Kidney epithelial cell (primary cell): ENCODE results near the gene IMMP2L. TPM values are rescaled to one million over a fixed set of nuclear protein-coding genes. Genes with fewer than 3 reads are reported as not detected.

Source experiments
- DNase-seq: peaks from one replicate; pipeline ENCODE4 v3.0.0-alpha.2; 2010; ENCODE audit warnings: low read depth
- H3K27me3 ChIP-seq: 2 replicates; pipeline ENCODE4 v1.6.0; 2011; ENCODE audit warnings: low read length; ENCODE audit not compliant: control insufficient read depth, insufficient read depth
- H3K36me3 ChIP-seq: 2 replicates; pipeline ENCODE4 v1.5.1; 2011; ENCODE audit warnings: low read length; ENCODE audit not compliant: control insufficient read depth, insufficient read depth
- H3K4me3 ChIP-seq: 2 replicates; pipeline ENCODE4 v1.5.1; 2011; ENCODE audit warnings: low read depth, mild to moderate bottlenecking, control low read depth, low read length
- CTCF ChIP-seq: IDR thresholded peaks from 2 replicates; pipeline ENCODE4 v1.5.1; 2011; ENCODE audit warnings: mild to moderate bottlenecking, moderate library complexity, low read length, control low read depth, inconsistent platforms; ENCODE audit not compliant: insufficient read depth, poor library complexity, severe bottlenecking
- total RNA-seq: library from RNA; depleted of rRNA; stranded (reverse); fragments of >200 nt; gene quantifications from 2 replicates; pipeline ENCODE4 v1.2.3, GENCODE V29; 2015

The IMMP2L gene
- total RNA-seq, 1 donor from 2014 or later, result 30.8 TPM

- no peak for DNase-seq
- TF ChIP-seq CTCF, result no peak
- Histone ChIP-seq H3K27me3 (no peaks in the 10 kb centered on the region), H3K36me3 (no peaks in the 10 kb centered on the region), H3K4me3 (no peak overlapping the region)
Measured at GRCh38 chr7:111439977-111440376, 122.3 kb downstream of the IMMP2L start.

- H3K4me3 ChIP-seq, result no peak overlapping the region
- H3K27me3 ChIP-seq, result no peaks in the 10 kb centered on the region
- no peak for TF ChIP-seq CTCF
- DNase-seq, result peak; percentile 12
- H3K36me3 ChIP-seq, result no peaks in the 10 kb centered on the region
Measured at GRCh38 chr7:111438369-111439289, 123.7 kb downstream of the IMMP2L start.

- no peak for DNase-seq
- Histone ChIP-seq H3K36me3 (no peaks in the 10 kb centered on the region), H3K27me3 (no peaks in the 10 kb centered on the region), H3K4me3 (no peak overlapping the region)
- TF ChIP-seq CTCF, result no peak
Measured at GRCh38 chr7:111437736-111438135, 124.6 kb downstream of the IMMP2L start.

- TF ChIP-seq CTCF, result no peak
- H3K36me3 ChIP-seq, result no peaks in the 10 kb centered on the region
- H3K4me3 ChIP-seq, result no peak overlapping the region
- no peaks in the 10 kb centered on the region for H3K27me3 ChIP-seq
- no peak for DNase-seq
Measured at GRCh38 chr7:111436608-111437007, 125.7 kb downstream of the IMMP2L start.

- no peak for TF ChIP-seq CTCF
- Histone ChIP-seq H3K27me3 (no peaks in the 10 kb centered on the region), H3K4me3 (no peak overlapping the region), H3K36me3 (no peaks in the 10 kb centered on the region)
- DNase-seq, result no peak
Measured at GRCh38 chr7:111433426-111433825, 128.9 kb downstream of the IMMP2L start.
